ENCODE data around the gene TBRG4. TPM values are rescaled to one million over a fixed set of nuclear protein-coding genes. Genes with fewer than 3 reads are reported as not detected.

The TBRG4 gene
- total RNA-seq, 1 experiment from 2014 or later = 127 TPM

DNA sequence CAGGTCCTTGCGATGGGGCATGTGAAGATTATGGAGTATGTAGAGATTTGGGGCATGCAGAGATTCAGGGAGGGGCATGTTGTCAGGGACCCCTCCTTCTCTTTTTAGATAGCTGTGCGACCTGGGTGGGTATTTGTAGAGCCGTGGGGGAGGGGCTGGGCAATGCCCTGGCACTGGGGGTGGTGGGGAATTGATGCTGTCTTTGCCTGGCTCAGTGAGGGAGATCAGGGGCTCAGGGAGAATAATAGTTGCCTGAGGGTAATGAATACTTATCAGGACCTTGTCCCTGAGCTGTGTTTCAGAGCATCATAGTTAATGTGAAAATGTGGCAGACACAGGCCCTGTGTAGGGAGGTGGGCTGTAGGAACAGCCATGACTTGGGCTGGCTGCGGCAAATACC is 49.6 kb upstream of the TBRG4 start:
- peaks cover 5 to 6% of the 10 kb centered on the region in 2 experiments; a peak in 4 of 5 replicates for H3K9me3 Mint-ChIP-seq
- no CpG with 5 or more reads among the region's 4 CpGs for WGBS (ENCODE audit: extremely low coverage, insufficient read length, low lambda C conversion rate)
- no peaks in the 10 kb centered on the region for H3K9me3 ChIP-seq (ENCODE audit: control insufficient read depth, low read depth, low read length)
- no peak overlapping the region for H3K4ac ChIP-seq (ENCODE audit: low read depth, low read length)
- no peaks in the 10 kb centered on the region for H3K79me1 ChIP-seq (ENCODE audit: insufficient read depth, low read depth, low read length, poor library complexity, severe bottlenecking)
- no peak overlapping the region for H2BK15ac ChIP-seq (ENCODE audit: low read depth, low read length)
- no peak overlapping the region for H3K9ac ChIP-seq (ENCODE audit: extremely low read depth, insufficient read length, low read length)
- no peak overlapping the region for H2AFZ ChIP-seq (ENCODE audit: low read length)
- no peaks in the 10 kb centered on the region for H3K79me2 ChIP-seq (ENCODE audit: insufficient read depth, low read length)
- TF ChIP-seq, protein P1, sequence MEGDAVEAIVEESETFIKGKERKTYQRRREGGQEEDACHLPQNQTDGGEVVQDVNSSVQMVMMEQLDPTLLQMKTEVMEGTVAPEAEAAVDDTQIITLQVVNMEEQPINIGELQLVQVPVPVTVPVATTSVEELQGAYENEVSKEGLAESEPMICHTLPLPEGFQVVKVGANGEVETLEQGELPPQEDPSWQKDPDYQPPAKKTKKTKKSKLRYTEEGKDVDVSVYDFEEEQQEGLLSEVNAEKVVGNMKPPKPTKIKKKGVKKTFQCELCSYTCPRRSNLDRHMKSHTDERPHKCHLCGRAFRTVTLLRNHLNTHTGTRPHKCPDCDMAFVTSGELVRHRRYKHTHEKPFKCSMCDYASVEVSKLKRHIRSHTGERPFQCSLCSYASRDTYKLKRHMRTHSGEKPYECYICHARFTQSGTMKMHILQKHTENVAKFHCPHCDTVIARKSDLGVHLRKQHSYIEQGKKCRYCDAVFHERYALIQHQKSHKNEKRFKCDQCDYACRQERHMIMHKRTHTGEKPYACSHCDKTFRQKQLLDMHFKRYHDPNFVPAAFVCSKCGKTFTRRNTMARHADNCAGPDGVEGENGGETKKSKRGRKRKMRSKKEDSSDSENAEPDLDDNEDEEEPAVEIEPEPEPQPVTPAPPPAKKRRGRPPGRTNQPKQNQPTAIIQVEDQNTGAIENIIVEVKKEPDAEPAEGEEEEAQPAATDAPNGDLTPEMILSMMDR (conservative IDR thresholded peaks at IDR 0.05) = no peak
- peaks cover 2% of the 10 kb centered on the region for H3K23me2 ChIP-seq (ENCODE audit: insufficient read length, low read depth, low read length, poor library complexity, severe bottlenecking)
- H4K91ac ChIP-seq (ENCODE audit: insufficient read length, low read depth, low read length) = no peak overlapping the region
- no peaks in the 10 kb centered on the region for H4K20me1 ChIP-seq (ENCODE audit: control insufficient read depth, insufficient read depth, insufficient read length)
- H3T11ph ChIP-seq (ENCODE audit: low read length) = no peak overlapping the region
- no peak overlapping the region for H3K4me3 Mint-ChIP-seq
- peaks cover 13 to 14% of the 10 kb centered on the region in 2 experiments for H3K4me1 Mint-ChIP-seq
- no peaks in the 10 kb centered on the region for H3K4me1 ChIP-seq (ENCODE audit: insufficient read depth, low read length)
- no peak overlapping the region for H4K8ac ChIP-seq (replicated peaks; ENCODE audit: insufficient read length, low read depth, low read length)
- H3K27me3 ChIP-seq (ENCODE audit: insufficient read depth, low read length) = peaks cover 10% of the 10 kb centered on the region; the same call in 1 of the 2 replicates
- no peak overlapping the region for H2AK5ac ChIP-seq (ENCODE audit: insufficient read length, low read length)
- H3K18ac ChIP-seq (ENCODE audit: insufficient read length, low read depth, low read length) = no peak overlapping the region
- H3K23ac ChIP-seq (ENCODE audit: insufficient read length, low read depth, low read length) = no peak overlapping the region
- H2BK5ac ChIP-seq (ENCODE audit: insufficient read length, low read length) = no peak overlapping the region
- H3K56ac ChIP-seq (ENCODE audit: insufficient read length, low read depth, low read length) = no peak overlapping the region
- no peak overlapping the region for H2BK20ac ChIP-seq (ENCODE audit: low read depth, low read length, poor library complexity, severe bottlenecking)
- H4K5ac ChIP-seq (ENCODE audit: insufficient read length, low read depth, low read length) = no peak overlapping the region
- no peak for DNase-seq
- no peak overlapping the region for H3K4me2 ChIP-seq (ENCODE audit: insufficient read depth, insufficient read length, low read length)
- H3K36me3 Mint-ChIP-seq (ENCODE audit: insufficient read depth in 1 of 3, low read depth in 3 of 3) = no peaks in the 10 kb centered on the region; a peak in 1 of 7 replicates
- no peak overlapping the region for H3K14ac ChIP-seq (ENCODE audit: insufficient read depth, low read length)
- no peak overlapping the region for H2BK120ac ChIP-seq (ENCODE audit: low read depth, low read length, poor library complexity, severe bottlenecking)
- peak overlapping the region in 1 of 3 experiments; percentile 7; a peak in 1 of 7 replicates for H3K27ac Mint-ChIP-seq
- no peak overlapping the region for H2BK12ac ChIP-seq (ENCODE audit: insufficient read length, low read depth, low read length)
- peaks cover 48% of the 10 kb centered on the region for H3K27me3 Mint-ChIP-seq (ENCODE audit: low read depth)
- no peak overlapping the region for H3K27ac ChIP-seq (ENCODE audit: insufficient read length, low read depth, low read length)

All from H9 (cell line).